Kidney epithelial cell (primary cell): ENCODE data around the gene MCOLN1. TPM values are rescaled to one million over a fixed set of nuclear protein-coding genes. Genes with fewer than 3 reads are reported as not detected.

Source experiments
- DNase-seq: peaks from one replicate; pipeline ENCODE4 v3.0.0-alpha.2; 2010; ENCODE audit warnings: low read depth
- H3K27me3 ChIP-seq: 2 replicates; pipeline ENCODE4 v1.6.0; 2011; ENCODE audit warnings: low read length; ENCODE audit not compliant: control insufficient read depth, insufficient read depth
- H3K36me3 ChIP-seq: 2 replicates; pipeline ENCODE4 v1.5.1; 2011; ENCODE audit warnings: low read length; ENCODE audit not compliant: control insufficient read depth, insufficient read depth
- H3K4me3 ChIP-seq: 2 replicates; pipeline ENCODE4 v1.5.1; 2011; ENCODE audit warnings: low read depth, mild to moderate bottlenecking, control low read depth, low read length
- total RNA-seq: library from RNA; depleted of rRNA; stranded (reverse); fragments of >200 nt; gene quantifications from 2 replicates; pipeline ENCODE4 v1.2.3, GENCODE V29; 2015
- TF ChIP-seq, protein P1 (sequence below): IDR thresholded peaks from 2 replicates; pipeline ENCODE4 v1.5.1; 2011; ENCODE audit warnings: mild to moderate bottlenecking, moderate library complexity, low read length, control low read depth, inconsistent platforms; ENCODE audit not compliant: insufficient read depth, poor library complexity, severe bottlenecking

MCOLN1 gene
- total RNA-seq, 1 donor from 2014 or later = 13.7 TPM

DNA sequence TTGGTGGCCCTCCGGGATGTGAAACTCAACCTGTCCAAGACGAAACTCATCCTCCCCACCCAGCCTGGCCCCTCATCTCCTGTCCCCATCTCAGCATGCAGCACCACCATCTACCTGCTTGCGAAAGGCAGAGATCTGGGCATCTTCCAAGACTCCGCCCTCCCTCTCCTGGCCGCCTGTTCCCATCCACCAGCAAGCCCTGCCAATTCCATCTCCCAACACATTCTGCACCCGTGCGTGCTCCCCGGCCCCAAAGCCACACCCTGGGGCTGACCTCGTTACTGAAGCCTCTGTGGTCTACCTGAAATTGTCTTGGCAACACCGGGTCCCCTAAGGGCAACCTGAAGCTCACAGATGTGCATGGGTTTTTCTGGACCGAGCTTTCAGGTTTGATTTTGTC is 60.0 kb downstream of the MCOLN1 start:
- no peak overlapping the region for H3K4me3 ChIP-seq
- TF ChIP-seq, protein P1, sequence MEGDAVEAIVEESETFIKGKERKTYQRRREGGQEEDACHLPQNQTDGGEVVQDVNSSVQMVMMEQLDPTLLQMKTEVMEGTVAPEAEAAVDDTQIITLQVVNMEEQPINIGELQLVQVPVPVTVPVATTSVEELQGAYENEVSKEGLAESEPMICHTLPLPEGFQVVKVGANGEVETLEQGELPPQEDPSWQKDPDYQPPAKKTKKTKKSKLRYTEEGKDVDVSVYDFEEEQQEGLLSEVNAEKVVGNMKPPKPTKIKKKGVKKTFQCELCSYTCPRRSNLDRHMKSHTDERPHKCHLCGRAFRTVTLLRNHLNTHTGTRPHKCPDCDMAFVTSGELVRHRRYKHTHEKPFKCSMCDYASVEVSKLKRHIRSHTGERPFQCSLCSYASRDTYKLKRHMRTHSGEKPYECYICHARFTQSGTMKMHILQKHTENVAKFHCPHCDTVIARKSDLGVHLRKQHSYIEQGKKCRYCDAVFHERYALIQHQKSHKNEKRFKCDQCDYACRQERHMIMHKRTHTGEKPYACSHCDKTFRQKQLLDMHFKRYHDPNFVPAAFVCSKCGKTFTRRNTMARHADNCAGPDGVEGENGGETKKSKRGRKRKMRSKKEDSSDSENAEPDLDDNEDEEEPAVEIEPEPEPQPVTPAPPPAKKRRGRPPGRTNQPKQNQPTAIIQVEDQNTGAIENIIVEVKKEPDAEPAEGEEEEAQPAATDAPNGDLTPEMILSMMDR = no peak

More for the DNA sequence above, 60.0 kb downstream of the MCOLN1 start:
- no peak for DNase-seq
- Histone ChIP-seq H3K27me3 (peaks cover 6% of the 10 kb centered on the region), H3K36me3 (no peaks in the 10 kb centered on the region)

Other genes starting within 250 kb of the MCOLN1 start
- gene INSR, start 228.2 kb upstream of the MCOLN1 start, total RNA-seq = 15.5 and 23.1 TPM in 2 replicates
- 123 and 139 TPM in 2 replicates for gene ARHGEF18, start 173.7 kb upstream of the MCOLN1 start, total RNA-seq
- 5.5 and 8.9 TPM in 2 replicates for gene PEX11G, start 33.6 kb upstream of the MCOLN1 start, total RNA-seq
- gene ZNF358, start 6.5 kb upstream of the MCOLN1 start, total RNA-seq = 67.4 and 76.1 TPM in 2 replicates
- 134 and 163 TPM in 2 replicates for gene PNPLA6, start 13.1 kb downstream of the MCOLN1 start, total RNA-seq
- gene CAMSAP3, start 73.2 kb downstream of the MCOLN1 start, total RNA-seq = 12.6 and 17.2 TPM in 2 replicates
- 48.1 and 53.5 TPM in 2 replicates for gene XAB2, start 106.9 kb downstream of the MCOLN1 start, total RNA-seq
- 9.9 and 30.2 TPM in 2 replicates for gene PET100, start 107.2 kb downstream of the MCOLN1 start, total RNA-seq
- 0.75 TPM in 1 of 2 replicates, not detected in the other for gene PCP2, start 111.1 kb downstream of the MCOLN1 start, total RNA-seq
- 65.7 and 73.9 TPM in 2 replicates for gene STXBP2, start 114.5 kb downstream of the MCOLN1 start, total RNA-seq
- 1.7 TPM in 1 of 2 replicates, not detected in the other for gene RETN, start 146.4 kb downstream of the MCOLN1 start, total RNA-seq
- not detected in 2 replicates for gene MCEMP1, start 154.5 kb downstream of the MCOLN1 start, total RNA-seq
- gene TRAPPC5, start 158.2 kb downstream of the MCOLN1 start, total RNA-seq = 117 and 148 TPM in 2 replicates
- not detected in 2 replicates for gene FCER2, start 179.5 kb downstream of the MCOLN1 start, total RNA-seq
- not detected in 2 replicates for gene CLEC4G, start 209.5 kb downstream of the MCOLN1 start, total RNA-seq
- 0.04 and 0.07 TPM in 2 replicates for gene CD209, start 224.9 kb downstream of the MCOLN1 start, total RNA-seq
- gene CLEC4M, start 240.6 kb downstream of the MCOLN1 start, total RNA-seq = 0.27 TPM in 1 of 2 replicates, not detected in the other